ENCODE measurements around the gene C10orf71. TPM values are rescaled to one million over a fixed set of nuclear protein-coding genes. Genes with fewer than 3 reads are reported as not detected.

C10orf71 gene
- total RNA-seq, 1 donor from 2014 or later, result not detected

GRCh38 chr10:49329146-49329505, 30.2 kb downstream of the C10orf71 start:
- Mint-ChIP-seq H3K27me3 (ENCODE audit: low read depth) (peaks cover 8% of the 10 kb centered on the region), H3K4me3 (no peak overlapping the region), H3K36me3 (ENCODE audit: low read depth) (no peaks in the 10 kb centered on the region), H3K9me3 (peaks cover 4% of the 10 kb centered on the region), H3K27ac (ENCODE audit: unreplicated experiment) (no peak overlapping the region), H3K4me1 (no peaks in the 10 kb centered on the region)
- DNase-seq (ENCODE audit: low read depth, low spot score), result no peak
- TF ChIP-seq CTCF (conservative IDR thresholded peaks at IDR 0.05), result no peak

- Mint-ChIP-seq H3K4me1 (peaks cover under 1% of the 10 kb centered on the region), H3K9me3 (peaks cover 7% of the 10 kb centered on the region), H3K27me3 (ENCODE audit: low read depth) (peaks cover 8% of the 10 kb centered on the region), H3K27ac (ENCODE audit: unreplicated experiment) (no peak overlapping the region), H3K4me3 (no peak overlapping the region), H3K36me3 (ENCODE audit: low read depth) (no peaks in the 10 kb centered on the region)
- DNase-seq (ENCODE audit: low read depth, low spot score), result no peak
- TF ChIP-seq CTCF (conservative IDR thresholded peaks at IDR 0.05), result no peak
These were observed 31.2 kb downstream of the C10orf71 start for GRCh38 chr10:49330127-49330665.

- H3K4me1 Mint-ChIP-seq, result peaks cover 9% of the 10 kb centered on the region
- no peak for TF ChIP-seq CTCF (conservative IDR thresholded peaks at IDR 0.05)
- H3K4me3 Mint-ChIP-seq, result no peak overlapping the region
- H3K36me3 Mint-ChIP-seq (ENCODE audit: low read depth), result peaks cover 5% of the 10 kb centered on the region
- DNase-seq (ENCODE audit: low read depth, low spot score), result no peak
- no peak overlapping the region for H3K27ac Mint-ChIP-seq (ENCODE audit: unreplicated experiment)
- H3K27me3 Mint-ChIP-seq (ENCODE audit: low read depth), result peaks cover 8% of the 10 kb centered on the region
- H3K9me3 Mint-ChIP-seq, result peaks cover 14% of the 10 kb centered on the region
These were observed 32.5 kb downstream of the C10orf71 start for GRCh38 chr10:49331431-49331830.

- Mint-ChIP-seq H3K36me3 (ENCODE audit: low read depth) (peaks cover 5% of the 10 kb centered on the region), H3K4me3 (no peak overlapping the region), H3K9me3 (peaks cover 14% of the 10 kb centered on the region), H3K27ac (ENCODE audit: unreplicated experiment) (no peak overlapping the region), H3K27me3 (ENCODE audit: low read depth) (peaks cover 8% of the 10 kb centered on the region), H3K4me1 (peaks cover 9% of the 10 kb centered on the region)
- no peak for TF ChIP-seq CTCF (conservative IDR thresholded peaks at IDR 0.05)
- DNase-seq (ENCODE audit: low read depth, low spot score), result no peak
These were observed 33.4 kb downstream of the C10orf71 start for GRCh38 chr10:49332333-49332732.

- no peak for DNase-seq (ENCODE audit: low read depth, low spot score)
- peaks cover 14% of the 10 kb centered on the region for H3K9me3 Mint-ChIP-seq
- H3K27ac Mint-ChIP-seq (ENCODE audit: unreplicated experiment), result no peak overlapping the region
- H3K36me3 Mint-ChIP-seq (ENCODE audit: low read depth), result peaks cover 5% of the 10 kb centered on the region
- TF ChIP-seq CTCF (conservative IDR thresholded peaks at IDR 0.05), result no peak
- H3K4me3 Mint-ChIP-seq, result no peak overlapping the region
- peaks cover 8% of the 10 kb centered on the region for H3K27me3 Mint-ChIP-seq (ENCODE audit: low read depth)
- peaks cover 9% of the 10 kb centered on the region for H3K4me1 Mint-ChIP-seq
These were observed 33.8 kb downstream of the C10orf71 start for GRCh38 chr10:49332768-49333167.
